ENCODE measurements around the gene FAU. TPM values are rescaled to one million over a fixed set of nuclear protein-coding genes. Genes with fewer than 3 reads are reported as not detected.

The FAU gene
- total and polyA plus RNA-seq, 9 of the 15 experiments (the other 6 are each of a cell fraction or from before 2014, with no cell fraction given) = 433 to 1,827 (median 942) TPM

- TF ChIP-seq, protein P1, sequence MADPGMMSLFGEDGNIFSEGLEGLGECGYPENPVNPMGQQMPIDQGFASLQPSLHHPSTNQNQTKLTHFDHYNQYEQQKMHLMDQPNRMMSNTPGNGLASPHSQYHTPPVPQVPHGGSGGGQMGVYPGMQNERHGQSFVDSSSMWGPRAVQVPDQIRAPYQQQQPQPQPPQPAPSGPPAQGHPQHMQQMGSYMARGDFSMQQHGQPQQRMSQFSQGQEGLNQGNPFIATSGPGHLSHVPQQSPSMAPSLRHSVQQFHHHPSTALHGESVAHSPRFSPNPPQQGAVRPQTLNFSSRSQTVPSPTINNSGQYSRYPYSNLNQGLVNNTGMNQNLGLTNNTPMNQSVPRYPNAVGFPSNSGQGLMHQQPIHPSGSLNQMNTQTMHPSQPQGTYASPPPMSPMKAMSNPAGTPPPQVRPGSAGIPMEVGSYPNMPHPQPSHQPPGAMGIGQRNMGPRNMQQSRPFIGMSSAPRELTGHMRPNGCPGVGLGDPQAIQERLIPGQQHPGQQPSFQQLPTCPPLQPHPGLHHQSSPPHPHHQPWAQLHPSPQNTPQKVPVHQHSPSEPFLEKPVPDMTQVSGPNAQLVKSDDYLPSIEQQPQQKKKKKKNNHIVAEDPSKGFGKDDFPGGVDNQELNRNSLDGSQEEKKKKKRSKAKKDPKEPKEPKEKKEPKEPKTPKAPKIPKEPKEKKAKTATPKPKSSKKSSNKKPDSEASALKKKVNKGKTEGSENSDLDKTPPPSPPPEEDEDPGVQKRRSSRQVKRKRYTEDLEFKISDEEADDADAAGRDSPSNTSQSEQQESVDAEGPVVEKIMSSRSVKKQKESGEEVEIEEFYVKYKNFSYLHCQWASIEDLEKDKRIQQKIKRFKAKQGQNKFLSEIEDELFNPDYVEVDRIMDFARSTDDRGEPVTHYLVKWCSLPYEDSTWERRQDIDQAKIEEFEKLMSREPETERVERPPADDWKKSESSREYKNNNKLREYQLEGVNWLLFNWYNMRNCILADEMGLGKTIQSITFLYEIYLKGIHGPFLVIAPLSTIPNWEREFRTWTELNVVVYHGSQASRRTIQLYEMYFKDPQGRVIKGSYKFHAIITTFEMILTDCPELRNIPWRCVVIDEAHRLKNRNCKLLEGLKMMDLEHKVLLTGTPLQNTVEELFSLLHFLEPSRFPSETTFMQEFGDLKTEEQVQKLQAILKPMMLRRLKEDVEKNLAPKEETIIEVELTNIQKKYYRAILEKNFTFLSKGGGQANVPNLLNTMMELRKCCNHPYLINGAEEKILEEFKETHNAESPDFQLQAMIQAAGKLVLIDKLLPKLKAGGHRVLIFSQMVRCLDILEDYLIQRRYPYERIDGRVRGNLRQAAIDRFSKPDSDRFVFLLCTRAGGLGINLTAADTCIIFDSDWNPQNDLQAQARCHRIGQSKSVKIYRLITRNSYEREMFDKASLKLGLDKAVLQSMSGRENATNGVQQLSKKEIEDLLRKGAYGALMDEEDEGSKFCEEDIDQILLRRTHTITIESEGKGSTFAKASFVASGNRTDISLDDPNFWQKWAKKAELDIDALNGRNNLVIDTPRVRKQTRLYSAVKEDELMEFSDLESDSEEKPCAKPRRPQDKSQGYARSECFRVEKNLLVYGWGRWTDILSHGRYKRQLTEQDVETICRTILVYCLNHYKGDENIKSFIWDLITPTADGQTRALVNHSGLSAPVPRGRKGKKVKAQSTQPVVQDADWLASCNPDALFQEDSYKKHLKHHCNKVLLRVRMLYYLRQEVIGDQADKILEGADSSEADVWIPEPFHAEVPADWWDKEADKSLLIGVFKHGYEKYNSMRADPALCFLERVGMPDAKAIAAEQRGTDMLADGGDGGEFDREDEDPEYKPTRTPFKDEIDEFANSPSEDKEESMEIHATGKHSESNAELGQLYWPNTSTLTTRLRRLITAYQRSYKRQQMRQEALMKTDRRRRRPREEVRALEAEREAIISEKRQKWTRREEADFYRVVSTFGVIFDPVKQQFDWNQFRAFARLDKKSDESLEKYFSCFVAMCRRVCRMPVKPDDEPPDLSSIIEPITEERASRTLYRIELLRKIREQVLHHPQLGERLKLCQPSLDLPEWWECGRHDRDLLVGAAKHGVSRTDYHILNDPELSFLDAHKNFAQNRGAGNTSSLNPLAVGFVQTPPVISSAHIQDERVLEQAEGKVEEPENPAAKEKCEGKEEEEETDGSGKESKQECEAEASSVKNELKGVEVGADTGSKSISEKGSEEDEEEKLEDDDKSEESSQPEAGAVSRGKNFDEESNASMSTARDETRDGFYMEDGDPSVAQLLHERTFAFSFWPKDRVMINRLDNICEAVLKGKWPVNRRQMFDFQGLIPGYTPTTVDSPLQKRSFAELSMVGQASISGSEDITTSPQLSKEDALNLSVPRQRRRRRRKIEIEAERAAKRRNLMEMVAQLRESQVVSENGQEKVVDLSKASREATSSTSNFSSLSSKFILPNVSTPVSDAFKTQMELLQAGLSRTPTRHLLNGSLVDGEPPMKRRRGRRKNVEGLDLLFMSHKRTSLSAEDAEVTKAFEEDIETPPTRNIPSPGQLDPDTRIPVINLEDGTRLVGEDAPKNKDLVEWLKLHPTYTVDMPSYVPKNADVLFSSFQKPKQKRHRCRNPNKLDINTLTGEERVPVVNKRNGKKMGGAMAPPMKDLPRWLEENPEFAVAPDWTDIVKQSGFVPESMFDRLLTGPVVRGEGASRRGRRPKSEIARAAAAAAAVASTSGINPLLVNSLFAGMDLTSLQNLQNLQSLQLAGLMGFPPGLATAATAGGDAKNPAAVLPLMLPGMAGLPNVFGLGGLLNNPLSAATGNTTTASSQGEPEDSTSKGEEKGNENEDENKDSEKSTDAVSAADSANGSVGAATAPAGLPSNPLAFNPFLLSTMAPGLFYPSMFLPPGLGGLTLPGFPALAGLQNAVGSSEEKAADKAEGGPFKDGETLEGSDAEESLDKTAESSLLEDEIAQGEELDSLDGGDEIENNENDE (IDR thresholded peaks at IDR 0.05; ENCODE audit: low read depth, low read length) = no peak
- TF ChIP-seq RBM15 (IDR thresholded peaks at IDR 0.05; ENCODE audit: insufficient read depth, low read length) (no peak), SRSF1 (IDR thresholded peaks at IDR 0.05; ENCODE audit: low read depth, low read length) (no peak), TRIM24 (IDR thresholded peaks at IDR 0.05) (0 out of 4 replicates have a peak, but pooled peaks of 1 of the 2 experiments have one; percentile 43), NFYB (IDR thresholded peaks at IDR 0.05; ENCODE audit: extremely low read depth, insufficient read length) (no peak), DNMT1 (IDR thresholded peaks at IDR 0.05) (no peak), POLR3A (IDR thresholded peaks at IDR 0.05; ENCODE audit: borderline replicate concordance, extremely low read depth, insufficient read depth, insufficient read length) (no peak), HNRNPH1 (optimal IDR thresholded peaks at IDR 0.05; ENCODE audit: low read depth, low read length) (no peak), ZSCAN32 (CRISPR knock-in tag; IDR thresholded peaks at IDR 0.05) (no peak), ZNF584 (CRISPR knock-in tag; IDR thresholded peaks at IDR 0.05; ENCODE audit: low read depth) (no peak), IRF9 (tag; IDR thresholded peaks at IDR 0.05) (no peak), MEF2A (IDR thresholded peaks at IDR 0.05; ENCODE audit: control insufficient read depth, low read depth, low read length) (no peak)
- TF ChIP-seq, protein P2, sequence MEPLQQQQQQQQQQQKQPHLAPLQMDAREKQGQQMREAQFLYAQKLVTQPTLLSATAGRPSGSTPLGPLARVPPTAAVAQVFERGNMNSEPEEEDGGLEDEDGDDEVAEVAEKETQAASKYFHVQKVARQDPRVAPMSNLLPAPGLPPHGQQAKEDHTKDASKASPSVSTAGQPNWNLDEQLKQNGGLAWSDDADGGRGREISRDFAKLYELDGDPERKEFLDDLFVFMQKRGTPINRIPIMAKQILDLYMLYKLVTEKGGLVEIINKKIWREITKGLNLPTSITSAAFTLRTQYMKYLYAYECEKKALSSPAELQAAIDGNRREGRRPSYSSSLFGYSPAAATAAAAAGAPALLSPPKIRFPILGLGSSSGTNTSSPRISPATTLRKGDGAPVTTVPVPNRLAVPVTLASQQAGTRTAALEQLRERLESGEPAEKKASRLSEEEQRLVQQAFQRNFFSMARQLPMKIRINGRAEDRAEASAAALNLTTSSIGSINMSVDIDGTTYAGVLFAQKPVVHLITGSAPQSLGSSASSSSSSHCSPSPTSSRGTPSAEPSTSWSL (CRISPR knock-in tag; IDR thresholded peaks at IDR 0.05; ENCODE audit: borderline replicate concordance) = no peak
These were observed 37.9 kb downstream of the FAU start, which contains the start of the genes CDCA5 and ZFPL1 (continued) for GRCh38 chr11:65083834-65084597.
